Left cardiac atrium (tissue), 4 donors: Measurements from ENCODE around the gene GNB3. TPM values are rescaled to one million over a fixed set of nuclear protein-coding genes. Genes with fewer than 3 reads are reported as not detected.

Experiments used
- ATAC-seq, 2 donors: fragments of 200-7000 bp; cut with Tn5 transposase; one replicate each; pipeline ENCODE4 v1.9.1; 2020; ENCODE audit warnings: mild to moderate bottlenecking in 2 of 2, moderate library complexity in 2 of 2
- DNase-seq: peaks from one replicate; pipeline ENCODE4 v3.0.0-alpha.2; 2020
- intact Hi-C, 2 donors: fragments of 100-400 bp; cut with DNase I; formaldehyde crosslinking; loops; one replicate each; pipeline versions ENCODE4 v1.14.1 to v1.15.1; 2022 to 2023
- total RNA-seq, 2 donors: library from RNA; stranded (reverse); fragmentation: NEBNext Ultra II Directional; extraction: Animal tissue kit (Norgen Biotek cat#: 25700); gene quantifications; one replicate each; pipeline ENCODE4 v1.2.1, GENCODE V29; 2021
- donor health status: DM: no; HTN: yes; CAD: no.
- donor health status: DM: no; HTN: yes; CAD: no; lungs with severe emphysema.
- donor health status: DM: yes; HTN: yes; CAD: no.
- donor health status: Dilated cardiomyopathy.

Gene GNB3
- total RNA-seq, 2 donors from 2014 or later = 2.3 to 5.8 TPM

DNA sequence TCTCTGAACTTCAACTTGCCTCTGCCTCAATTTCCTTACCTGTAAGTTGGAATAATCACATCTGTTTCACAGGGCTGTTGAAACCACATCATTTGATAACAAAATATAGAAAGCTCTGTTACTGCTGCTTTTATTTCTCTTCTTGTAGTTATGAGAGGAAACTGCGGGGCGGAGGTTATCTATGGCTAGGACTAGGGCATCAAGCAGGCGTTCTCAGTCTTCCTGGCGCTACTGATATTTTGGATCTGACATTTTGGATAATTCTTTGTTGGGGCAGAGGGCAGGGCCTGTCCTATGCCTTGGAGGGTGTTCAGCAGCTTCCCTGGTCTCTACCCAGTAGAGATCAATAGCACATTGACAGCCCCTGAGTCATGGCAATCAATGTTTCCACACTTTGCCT lies 8.6 kb upstream of the GNB3 start:
- intact Hi-C loops = no loop called here
- DNase-seq = no peak
- no peak for ATAC-seq

DNA sequence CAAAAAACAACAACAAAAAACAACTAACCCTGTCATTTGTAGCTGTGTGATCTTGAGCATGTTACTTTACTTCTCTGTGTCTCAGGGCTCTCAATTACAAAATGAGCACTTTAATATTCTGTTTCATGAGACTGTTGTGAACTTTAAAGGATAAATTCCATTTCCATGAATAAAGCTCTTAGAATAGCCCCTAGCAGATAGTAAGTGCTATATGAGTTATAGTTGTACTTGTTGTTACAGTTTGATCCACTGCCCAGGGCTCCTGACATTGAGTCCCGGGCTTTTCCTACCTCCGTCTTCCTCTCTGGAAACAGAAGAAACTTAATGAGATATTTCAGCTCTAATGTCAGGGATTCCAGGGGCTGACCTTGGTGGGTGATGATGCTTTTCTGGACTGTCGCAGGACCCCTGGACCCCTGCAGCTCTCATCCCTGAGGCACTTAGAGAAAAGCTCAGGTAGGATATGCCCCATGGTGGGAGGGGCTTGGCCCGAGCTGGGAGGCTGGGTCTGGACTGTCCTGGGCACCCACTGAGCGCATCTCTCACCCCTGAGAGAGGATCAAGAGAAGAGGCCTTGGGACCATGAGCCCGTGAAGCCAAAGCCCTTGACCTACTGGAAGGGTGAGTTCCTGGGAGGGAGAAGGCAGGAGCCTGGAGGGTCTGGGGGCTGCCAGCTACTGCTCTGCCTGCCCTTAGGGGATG lies 7.4 kb upstream of the GNB3 start:
- intact Hi-C loops = no loop called here
- DNase-seq (no peak), ATAC-seq (peak; percentile 12 to 16)

DNA sequence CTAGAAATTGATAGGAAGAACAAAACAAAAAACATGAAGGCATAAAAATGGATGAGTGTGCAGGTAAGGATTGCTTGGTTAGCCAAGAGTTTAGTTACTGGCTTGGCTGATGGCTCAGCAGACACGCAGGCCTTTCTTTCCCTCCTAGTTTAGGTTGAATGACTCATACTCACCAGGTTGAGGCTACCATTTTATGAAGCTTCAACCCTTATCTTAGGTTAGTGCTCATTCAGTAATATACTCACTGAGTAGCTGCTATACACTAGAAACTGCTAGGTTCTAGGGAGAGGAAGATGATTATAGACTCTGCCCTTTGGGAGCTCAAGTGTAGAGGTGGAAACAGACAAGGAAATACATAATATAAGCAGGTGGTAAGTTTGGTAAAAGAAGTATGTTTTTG lies 6.5 kb upstream of the GNB3 start:
- intact Hi-C loops = no loop called here
- DNase-seq (no peak), ATAC-seq (no peak)

DNA sequence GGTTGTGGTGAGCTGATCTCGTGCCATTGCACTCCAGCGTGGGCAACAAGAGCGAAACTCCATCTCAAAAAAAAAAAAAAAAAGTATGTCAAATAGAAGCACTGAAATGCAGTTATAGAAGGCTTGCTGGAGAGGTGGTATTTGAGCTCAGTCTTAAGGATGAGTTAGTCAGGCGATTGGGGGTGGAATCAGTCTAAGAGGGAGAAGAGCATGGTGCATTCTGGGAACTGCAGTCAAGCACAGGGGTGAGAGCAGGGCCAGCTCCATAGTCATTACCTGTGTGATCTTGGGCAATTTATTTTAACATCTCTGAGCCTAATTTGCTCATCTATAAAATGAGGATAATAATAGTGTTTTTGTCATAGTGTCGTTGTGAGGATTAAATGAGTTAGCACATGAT lies 5.9 kb upstream of the GNB3 start:
- DNase-seq (no peak), ATAC-seq (no peak)
- intact Hi-C loops = no loop called here

DNA sequence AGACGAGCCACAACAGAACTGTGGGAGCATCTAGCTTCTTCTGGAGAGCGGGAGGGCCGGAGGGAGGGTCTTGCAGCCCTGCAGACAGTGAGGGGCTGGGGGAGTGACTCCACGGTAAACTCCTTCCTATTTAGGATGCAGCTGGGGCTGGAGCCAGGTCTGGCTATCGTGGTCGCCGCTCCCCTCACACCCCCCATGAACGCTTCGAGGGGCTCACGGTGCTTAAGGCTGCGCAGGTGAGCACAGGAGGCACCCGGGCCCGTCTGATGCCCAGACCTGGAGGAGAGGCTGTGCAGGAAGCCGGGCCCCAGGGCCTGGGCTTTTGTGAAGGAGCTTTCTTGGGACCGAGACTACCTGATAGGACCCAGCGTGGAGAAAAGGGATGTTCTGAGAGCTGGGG lies 3.9 kb upstream of the GNB3 start:
- ATAC-seq = no peak
- no peak for DNase-seq
- intact Hi-C loops = no loop called here

DNA sequence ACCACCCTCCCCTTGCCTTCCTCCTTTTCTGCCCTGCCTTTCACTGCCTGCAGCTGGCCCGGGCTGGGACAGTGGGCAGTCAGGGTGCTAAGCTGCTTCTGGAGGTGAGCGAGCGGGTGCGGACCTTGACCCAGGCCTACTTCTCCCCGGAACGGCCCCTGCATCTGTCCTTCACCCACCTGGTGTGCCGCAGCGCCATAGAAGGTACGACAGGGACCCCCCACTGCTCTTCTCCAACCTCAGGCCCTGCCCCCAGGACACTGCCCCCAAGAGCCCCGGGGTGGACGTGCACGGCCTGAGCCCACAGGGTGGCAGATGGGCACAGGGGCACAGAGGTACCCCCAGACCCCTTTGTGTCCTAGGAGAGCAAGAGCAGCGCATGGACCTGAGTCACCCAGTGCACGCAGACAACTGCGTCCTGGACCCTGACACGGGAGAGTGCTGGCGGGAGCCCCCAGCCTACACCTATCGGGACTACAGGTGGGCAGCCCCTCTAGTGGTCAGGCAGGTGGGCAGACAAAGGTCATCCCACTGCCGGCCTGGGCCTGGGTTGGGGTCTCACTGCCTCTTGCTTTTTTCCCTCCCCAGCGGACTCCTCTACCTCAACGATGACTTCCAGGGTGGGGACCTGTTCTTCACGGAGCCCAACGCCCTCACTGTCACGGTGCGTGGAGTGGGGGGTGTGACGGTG lies 3.2 kb upstream of the GNB3 start:
- intact Hi-C loops = no loop called here
- DNase-seq (no peak), ATAC-seq (no peak)

DNA sequence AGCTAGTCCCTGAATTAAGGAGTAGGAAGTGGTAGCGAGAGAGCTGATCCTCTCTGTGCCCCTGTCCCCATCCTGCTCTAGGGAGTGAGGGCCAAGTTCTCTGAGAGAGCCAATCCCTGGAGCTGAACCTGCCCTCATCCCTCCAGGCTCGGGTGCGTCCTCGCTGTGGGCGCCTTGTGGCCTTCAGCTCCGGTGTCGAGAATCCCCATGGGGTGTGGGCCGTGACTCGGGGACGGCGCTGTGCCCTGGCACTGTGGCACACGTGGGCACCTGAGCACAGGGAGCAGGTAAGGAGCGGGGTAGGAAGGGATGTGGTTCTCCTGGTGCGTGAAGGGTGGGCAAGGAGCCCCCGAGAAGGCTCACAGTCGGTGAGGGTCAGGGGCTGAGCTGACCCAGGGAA lies 1.9 kb upstream of the GNB3 start:
- intact Hi-C loops = no loop called here
- ATAC-seq (no peak), DNase-seq (no peak)

DNA sequence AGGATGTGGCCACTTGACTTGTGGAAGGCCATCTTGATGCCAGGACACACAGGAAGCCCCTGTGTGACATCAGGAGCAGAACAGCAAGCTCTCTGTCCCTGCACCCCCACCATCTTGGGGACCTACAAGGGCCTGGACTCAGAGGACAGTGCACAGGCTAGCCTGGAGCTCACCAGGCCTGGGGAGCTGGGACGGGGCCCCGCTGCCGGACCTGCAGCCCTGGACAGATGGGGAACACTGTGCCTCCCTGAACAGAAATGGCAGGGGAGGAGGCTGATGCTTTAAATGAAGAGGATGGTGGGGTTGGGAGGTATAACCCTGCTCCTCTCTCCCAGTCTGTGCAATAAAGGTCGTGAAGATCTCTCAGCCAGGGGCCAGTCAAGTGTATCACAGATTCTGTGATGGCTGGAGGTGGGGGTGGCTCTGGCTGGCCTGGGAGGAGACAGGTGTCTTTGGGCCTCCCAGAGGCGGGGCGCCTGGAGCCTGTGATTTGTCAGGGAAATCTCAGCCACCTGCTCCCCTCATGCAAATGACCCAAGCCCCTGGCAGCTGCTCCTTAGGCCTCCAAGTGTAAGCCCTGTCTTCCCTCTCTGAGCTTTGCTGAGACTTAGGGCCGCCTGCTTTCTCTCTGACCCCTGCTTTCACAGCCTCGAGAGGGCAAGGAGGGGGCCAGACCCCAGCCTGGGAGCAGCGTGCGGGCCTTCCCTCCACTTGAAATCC lies 1.1 kb upstream of the GNB3 start:
- DNase-seq (no peak), ATAC-seq (no peak)
- intact Hi-C loops = no loop called here

DNA sequence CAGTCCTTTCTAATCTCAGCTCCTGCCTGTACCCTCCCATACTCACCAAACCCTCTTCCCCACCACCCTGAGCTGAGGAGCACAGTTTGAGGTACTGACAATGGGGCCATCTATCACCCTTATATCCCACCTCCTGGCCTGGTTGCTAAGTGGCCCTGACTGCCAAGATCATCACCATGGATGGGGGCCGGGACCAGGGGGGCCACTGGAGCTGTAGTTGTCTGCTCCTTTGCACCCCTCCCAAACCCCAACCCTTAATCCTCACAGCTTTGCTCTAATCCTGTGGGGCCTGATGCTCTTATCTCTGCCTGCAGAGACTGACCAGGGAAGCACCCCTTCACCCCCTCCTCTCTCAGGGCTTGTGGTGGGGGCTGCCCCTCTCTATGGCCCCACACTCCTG lies 395 bp upstream of the GNB3 start:
- intact Hi-C loops = no loop called here
- no peak for DNase-seq
- peak; percentile 2 to 18 for ATAC-seq

DNA sequence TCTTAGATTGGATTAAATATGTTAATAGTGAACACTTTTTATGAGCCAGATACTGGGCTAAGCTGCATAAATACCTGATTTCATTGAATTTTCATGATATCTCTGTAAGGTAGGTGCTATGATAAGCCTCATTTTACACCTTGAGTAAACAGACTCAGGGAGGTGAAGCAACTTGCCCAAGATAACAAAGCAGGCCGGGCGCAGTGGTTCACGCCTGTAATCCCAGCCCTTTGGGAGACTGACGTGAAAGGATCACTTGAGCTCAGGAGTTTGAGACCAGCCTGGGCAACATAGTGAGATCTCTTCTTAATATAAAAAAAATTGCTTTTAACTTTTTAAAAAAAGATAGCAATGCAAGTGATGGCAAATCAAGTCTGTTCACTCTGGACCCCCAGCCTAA lies 1.4 kb downstream of the GNB3 start:
- ATAC-seq = no peak
- intact Hi-C loops = no loop called here
- no peak for DNase-seq

DNA sequence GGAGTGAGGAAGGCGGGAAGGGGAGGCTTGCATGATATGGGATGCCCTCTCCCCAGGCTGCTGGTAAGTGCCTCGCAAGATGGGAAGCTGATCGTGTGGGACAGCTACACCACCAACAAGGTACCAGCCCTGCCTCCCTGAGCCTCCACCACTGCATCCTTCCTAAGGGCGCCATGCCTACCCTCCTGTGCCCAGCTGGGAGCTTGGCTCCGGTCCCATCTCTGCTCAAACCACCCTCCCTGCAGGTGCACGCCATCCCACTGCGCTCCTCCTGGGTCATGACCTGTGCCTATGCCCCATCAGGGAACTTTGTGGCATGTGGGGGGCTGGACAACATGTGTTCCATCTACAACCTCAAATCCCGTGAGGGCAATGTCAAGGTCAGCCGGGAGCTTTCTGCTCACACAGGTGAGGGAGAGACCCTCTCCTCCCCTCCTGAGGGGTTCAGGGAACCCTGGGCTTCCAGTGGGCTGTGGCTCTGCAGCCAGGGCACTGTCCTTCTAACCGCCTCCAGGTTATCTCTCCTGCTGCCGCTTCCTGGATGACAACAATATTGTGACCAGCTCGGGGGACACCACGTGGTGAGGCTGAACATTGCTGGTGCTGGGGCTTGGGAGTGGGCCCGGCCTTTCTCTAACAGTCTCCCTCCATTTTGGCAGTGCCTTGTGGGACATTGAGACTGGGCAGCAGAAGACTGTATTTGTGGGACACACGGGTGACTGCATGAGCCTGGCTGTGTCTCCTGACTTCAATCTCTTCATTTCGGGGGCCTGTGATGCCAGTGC lies 2.6 kb downstream of the GNB3 start:
- no peak for ATAC-seq
- DNase-seq = no peak
- intact Hi-C loops = no loop called here

DNA sequence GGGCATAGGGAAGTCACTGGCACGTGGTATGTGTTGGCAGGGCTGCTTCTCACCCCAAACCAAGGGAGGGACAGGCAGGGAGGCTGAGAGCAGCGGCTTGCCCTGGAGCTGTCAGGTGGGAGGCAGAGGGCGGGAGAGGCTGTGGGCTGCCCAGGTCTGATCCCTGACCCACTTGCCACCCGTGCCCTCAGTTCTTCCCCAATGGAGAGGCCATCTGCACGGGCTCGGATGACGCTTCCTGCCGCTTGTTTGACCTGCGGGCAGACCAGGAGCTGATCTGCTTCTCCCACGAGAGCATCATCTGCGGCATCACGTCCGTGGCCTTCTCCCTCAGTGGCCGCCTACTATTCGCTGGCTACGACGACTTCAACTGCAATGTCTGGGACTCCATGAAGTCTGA lies 4.7 kb downstream of the GNB3 start:
- ATAC-seq (no peak), DNase-seq (no peak)
- intact Hi-C loops = no loop called here

DNA sequence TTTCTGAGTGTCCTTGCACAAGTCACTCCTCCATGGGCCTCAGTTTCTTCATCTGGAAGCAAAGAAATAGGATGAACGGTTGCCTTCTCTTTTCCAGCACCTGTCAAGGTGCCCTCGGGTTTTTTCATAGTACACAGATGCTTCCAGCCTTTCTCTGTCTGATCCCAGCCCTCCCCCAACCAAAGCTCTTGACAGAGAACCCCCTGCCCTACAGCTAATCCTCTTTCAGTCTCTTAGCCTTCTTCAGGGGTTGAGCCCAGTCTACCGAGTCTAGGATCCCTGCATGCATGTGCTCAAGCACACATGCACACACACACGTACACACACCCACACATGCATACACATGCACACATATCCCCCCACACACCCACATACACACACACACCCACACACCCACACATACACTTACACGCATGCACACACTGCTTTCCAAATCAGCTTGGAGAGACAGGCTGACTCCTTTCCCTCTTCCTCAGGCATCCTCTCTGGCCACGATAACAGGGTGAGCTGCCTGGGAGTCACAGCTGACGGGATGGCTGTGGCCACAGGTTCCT lies 5.7 kb downstream of the GNB3 start:
- intact Hi-C loops = no loop called here
- DNase-seq (no peak), ATAC-seq (no peak)

DNA sequence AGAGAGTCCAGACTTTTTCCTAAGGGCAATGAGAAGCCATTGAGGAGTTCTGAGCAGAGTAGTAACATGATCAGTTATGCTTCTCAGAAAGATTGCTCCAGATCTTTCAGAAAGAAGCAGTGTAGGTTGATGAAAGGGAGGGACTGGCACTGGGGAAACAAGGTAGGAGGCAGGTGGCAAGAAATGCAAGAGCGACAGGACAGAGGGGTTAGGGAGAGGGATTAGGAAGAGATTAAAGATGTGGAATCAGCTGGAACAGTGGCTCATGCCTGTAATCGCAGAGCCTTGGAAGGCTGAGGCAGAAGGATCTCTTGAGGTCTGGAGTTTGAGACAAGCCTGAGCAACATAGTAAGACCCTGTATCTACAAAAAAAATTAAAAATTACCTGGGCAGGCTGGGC lies 7.0 kb downstream of the GNB3 start:
- intact Hi-C loops = no loop called here
- ATAC-seq (no peak), DNase-seq (no peak)

DNA sequence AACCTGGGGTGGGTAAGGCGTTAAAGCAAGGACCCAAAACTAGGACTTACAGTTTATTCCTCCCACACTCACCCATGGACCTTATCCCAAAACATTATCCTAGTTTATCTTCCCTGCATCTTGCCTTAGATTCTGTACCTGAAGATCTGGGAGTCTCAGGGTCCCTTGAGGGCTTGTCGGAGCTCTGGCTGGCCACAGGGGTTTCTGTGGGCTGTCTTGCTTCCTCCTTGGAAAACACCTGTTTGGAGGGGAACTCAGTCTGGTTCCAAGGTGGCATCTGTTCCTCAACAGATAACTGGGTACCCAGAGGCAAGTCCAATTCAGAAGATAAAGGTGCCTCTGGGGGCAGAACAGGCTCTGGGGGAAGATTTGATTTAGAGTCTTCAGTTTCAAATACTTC lies 8.7 kb downstream of the GNB3 start:
- intact Hi-C loops = no loop called here
- ATAC-seq (no peak), DNase-seq (no peak)

DNA sequence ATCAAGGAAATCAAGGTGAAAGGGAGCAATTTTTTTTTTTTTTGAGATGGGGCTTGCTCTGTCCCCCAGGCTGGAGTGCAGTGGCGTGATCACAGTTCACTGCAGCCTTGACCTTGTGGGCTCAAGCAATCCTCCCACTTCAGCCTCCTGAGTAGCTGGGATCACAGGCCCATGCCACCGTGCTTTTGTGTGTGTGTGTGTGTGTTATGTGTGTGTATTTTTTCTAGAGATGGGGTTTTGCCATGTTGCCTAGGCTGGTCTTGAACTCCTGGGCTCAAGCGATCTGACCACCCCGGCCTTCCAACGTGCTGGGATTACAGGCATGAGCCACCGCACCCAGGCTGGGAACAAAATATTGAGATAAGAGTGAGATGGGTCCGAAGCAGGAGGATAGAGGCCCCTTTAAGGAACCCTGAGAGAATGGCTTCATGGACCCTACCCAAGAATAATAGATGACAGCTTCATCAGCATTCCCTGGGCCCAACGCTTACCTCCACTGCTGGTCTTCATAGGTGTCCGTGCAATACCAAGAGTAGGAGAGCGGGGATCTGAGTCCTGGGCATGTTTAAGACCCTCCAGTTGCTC lies 9.3 kb downstream of the GNB3 start:
- ATAC-seq = no peak
- intact Hi-C loops = no loop called here
- DNase-seq = no peak

DNA sequence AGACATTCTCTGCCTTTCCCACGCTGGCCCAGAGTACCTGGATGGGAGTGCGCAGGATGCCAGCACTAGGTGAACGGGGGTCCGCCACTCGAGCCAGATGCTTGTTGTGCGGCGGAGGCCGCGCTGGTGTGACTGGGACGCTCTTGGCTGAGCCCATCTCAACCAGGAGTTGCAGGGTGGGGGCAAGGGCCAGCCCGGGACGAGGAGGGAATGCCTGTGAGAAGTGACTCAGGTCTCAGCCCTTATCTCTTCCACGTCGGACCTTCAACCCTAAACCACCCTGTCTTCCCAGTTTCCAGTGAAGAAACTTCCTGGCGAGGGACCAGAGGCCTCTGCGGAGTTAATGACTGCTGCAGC lies 10.0 kb downstream of the GNB3 start:
- DNase-seq (no peak), ATAC-seq (no peak)
- intact Hi-C loops = no loop called here

DNA sequence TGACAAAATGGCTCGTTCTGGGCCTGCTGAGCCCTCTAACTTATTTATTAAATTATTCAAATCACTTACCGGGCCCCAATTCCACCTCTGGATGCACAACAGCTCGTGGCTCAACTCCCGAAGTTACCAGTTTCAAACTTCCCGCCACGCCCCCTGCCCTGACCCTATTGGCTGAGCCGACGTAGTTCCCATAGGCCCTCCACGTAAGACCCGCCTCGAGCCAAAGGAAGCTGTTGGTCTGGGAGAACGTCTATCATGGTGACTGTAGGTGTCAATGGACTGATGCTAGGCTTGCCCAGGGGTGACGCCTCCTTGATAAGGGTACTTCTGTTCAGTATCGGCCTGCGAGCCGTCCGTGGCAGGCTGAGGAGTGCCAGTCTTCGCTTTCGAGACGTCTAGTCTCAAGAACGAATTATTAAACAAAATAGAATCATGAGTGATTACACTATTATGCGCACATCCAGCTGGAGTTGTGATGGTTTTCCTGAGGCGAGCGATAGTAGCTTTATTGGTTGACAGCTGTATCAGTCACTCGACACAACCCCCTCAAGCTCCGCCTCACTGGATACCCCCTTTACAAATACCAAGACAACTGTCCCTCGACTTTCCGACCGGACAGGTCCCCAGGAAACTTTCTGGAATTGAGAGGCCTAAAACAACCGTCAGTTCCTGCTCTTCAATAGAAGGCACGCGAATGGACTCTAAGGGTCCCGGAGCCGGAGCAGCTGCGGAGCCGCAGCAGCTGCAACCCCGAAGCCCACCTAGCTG lies 10.6 kb downstream of the GNB3 start, which contains the start of gene CDCA3:
TSS of gene CDCA3 (minus strand) at position 134 of the 768 bp plus-strand sequence. CDS start 334 bp downstream, outside the sequence.
- DNase-seq (peak; percentile 96), ATAC-seq (peak; percentile 82 to 86)
- intact Hi-C loops = no loop called here
